IMR-90 (cell line): ENCODE data around the gene TOMM40L.

Experiments
- CEBPB ChIP-seq: IDR thresholded peaks from 2 replicates; pipeline ENCODE4 v1.6.1; 2012; ENCODE audit warnings: low read depth, low read length, improper control_type of control experiment
- CHD1 ChIP-seq: IDR thresholded peaks from 2 replicates; pipeline ENCODE4 v1.6.1; 2012; ENCODE audit warnings: low read depth, low read length, improper control_type of control experiment
- FOS ChIP-seq: fragments of 150-350 bp; IDR thresholded peaks from 2 replicates; pipeline ENCODE4 v1.6.1; 2016; ENCODE audit warnings: low read depth, low read length
- MAFK ChIP-seq: IDR thresholded peaks from 2 replicates; pipeline ENCODE4 v1.6.1; 2012; ENCODE audit warnings: low read depth, low read length, improper control_type of control experiment
- MAZ ChIP-seq: IDR thresholded peaks from 2 replicates; pipeline ENCODE4 v1.6.1; 2012; ENCODE audit warnings: low read depth, mild to moderate bottlenecking, low read length, improper control_type of control experiment, moderate library complexity, borderline replicate concordance
- MXI1 ChIP-seq: IDR thresholded peaks from 2 replicates; pipeline ENCODE4 v1.6.1; 2012; ENCODE audit warnings: low read depth, mild to moderate bottlenecking, low read length, moderate library complexity, borderline replicate concordance
- NFE2L2 ChIP-seq: fragments of 150-350 bp; IDR thresholded peaks from 2 replicates; pipeline ENCODE4 v1.6.1; 2016; ENCODE audit warnings: low read depth, mild to moderate bottlenecking, low read length
- POLR2A ChIP-seq: IDR thresholded peaks from 2 replicates; pipeline ENCODE4 v1.6.1; 2012; ENCODE audit warnings: mild to moderate bottlenecking, low read depth, low read length
- RAD21 ChIP-seq: IDR thresholded peaks from 2 replicates; pipeline ENCODE4 v1.6.1; 2012; ENCODE audit warnings: low read length, improper control_type of control experiment
- RFX5 ChIP-seq: IDR thresholded peaks from 2 replicates; pipeline ENCODE4 v1.8.0; 2012; ENCODE audit warnings: low read depth, mild to moderate bottlenecking, low read length, moderate library complexity
- SMC3 ChIP-seq: fragments of 150-350 bp; IDR thresholded peaks from 2 replicates; pipeline ENCODE4 v1.6.1; 2016; ENCODE audit warnings: low read depth, mild to moderate bottlenecking, antibody characterized with exemption, low read length, moderate library complexity
- TF ChIP-seq, protein P1 (sequence below): conservative IDR thresholded peaks from 2 replicates; pipeline ENCODE4 v1.5.1; 2012; ENCODE audit warnings: mild to moderate bottlenecking, low read depth, low read length, improper control_type of control experiment
- TF ChIP-seq, protein P2 (sequence below): fragments of 150-350 bp; IDR thresholded peaks from 2 replicates; pipeline ENCODE4 v1.6.1; 2017; ENCODE audit warnings: mild to moderate bottlenecking, antibody characterized with exemption, low read length, low read depth
- TF ChIP-seq, protein P3 (sequence below): fragments of 150-350 bp; IDR thresholded peaks from 2 replicates; pipeline ENCODE4 v1.6.1; 2016; ENCODE audit warnings: low read depth, mild to moderate bottlenecking, low read length, moderate library complexity, borderline replicate concordance

DNA sequence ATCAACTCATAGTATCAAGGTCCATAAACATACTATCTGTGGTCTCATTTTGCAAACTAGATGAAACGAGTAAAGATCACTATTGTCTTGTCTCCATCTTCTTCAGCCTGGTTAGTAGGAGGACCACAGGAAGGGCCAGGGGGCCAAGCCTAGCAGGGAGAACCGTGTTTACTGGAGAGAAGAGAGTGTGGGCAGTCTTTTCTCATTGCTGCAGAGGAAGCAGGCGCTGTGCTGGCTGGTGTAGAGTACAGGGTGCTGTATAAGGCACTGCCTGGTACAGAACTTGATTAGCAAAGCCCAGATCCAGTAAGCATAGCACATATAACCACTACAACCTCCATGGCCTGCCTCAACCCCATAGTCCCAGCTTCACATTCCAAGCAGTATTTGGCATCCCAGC lies 38.5 kb upstream of the TOMM40L start:
- TF ChIP-seq, protein P1, sequence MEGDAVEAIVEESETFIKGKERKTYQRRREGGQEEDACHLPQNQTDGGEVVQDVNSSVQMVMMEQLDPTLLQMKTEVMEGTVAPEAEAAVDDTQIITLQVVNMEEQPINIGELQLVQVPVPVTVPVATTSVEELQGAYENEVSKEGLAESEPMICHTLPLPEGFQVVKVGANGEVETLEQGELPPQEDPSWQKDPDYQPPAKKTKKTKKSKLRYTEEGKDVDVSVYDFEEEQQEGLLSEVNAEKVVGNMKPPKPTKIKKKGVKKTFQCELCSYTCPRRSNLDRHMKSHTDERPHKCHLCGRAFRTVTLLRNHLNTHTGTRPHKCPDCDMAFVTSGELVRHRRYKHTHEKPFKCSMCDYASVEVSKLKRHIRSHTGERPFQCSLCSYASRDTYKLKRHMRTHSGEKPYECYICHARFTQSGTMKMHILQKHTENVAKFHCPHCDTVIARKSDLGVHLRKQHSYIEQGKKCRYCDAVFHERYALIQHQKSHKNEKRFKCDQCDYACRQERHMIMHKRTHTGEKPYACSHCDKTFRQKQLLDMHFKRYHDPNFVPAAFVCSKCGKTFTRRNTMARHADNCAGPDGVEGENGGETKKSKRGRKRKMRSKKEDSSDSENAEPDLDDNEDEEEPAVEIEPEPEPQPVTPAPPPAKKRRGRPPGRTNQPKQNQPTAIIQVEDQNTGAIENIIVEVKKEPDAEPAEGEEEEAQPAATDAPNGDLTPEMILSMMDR, result no peak
- TF ChIP-seq NFE2L2, result no peak
- no peak for TF ChIP-seq FOS
- no peak for TF ChIP-seq SMC3
- no peak for TF ChIP-seq RAD21
- TF ChIP-seq MAFK, result no peak
- TF ChIP-seq CEBPB, result no peak
- no peak for TF ChIP-seq POLR2A
- TF ChIP-seq, protein P2, sequence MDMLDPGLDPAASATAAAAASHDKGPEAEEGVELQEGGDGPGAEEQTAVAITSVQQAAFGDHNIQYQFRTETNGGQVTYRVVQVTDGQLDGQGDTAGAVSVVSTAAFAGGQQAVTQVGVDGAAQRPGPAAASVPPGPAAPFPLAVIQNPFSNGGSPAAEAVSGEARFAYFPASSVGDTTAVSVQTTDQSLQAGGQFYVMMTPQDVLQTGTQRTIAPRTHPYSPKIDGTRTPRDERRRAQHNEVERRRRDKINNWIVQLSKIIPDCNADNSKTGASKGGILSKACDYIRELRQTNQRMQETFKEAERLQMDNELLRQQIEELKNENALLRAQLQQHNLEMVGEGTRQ, result no peak
- TF ChIP-seq, protein P3, sequence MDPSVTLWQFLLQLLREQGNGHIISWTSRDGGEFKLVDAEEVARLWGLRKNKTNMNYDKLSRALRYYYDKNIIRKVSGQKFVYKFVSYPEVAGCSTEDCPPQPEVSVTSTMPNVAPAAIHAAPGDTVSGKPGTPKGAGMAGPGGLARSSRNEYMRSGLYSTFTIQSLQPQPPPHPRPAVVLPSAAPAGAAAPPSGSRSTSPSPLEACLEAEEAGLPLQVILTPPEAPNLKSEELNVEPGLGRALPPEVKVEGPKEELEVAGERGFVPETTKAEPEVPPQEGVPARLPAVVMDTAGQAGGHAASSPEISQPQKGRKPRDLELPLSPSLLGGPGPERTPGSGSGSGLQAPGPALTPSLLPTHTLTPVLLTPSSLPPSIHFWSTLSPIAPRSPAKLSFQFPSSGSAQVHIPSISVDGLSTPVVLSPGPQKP, result no peak
- no peak for TF ChIP-seq RFX5
- no peak for TF ChIP-seq MAZ
- TF ChIP-seq MXI1, result no peak
- no peak for TF ChIP-seq CHD1
